Activated T-cell treated with anti-CD3 and anti-CD28 coated beads, Interleukin-2, amount 50 U/mL, for 24 hours (primary cell): ENCODE data around the gene TRIML1.
"Not testable (repeated sequence)": the region's sequence is repeated elsewhere in the genome, so short reads cannot be mapped to it uniquely, and the experiment has no call there.

Experiments
- DNase-seq: peaks from one replicate; pipeline ENCODE4 v3.0.0-alpha.2; 2020
- H3K27ac Mint-ChIP-seq: 2 replicates; pipeline ENCODE4 v1.8.0; 2020; ENCODE audit warnings: mild to moderate bottlenecking, mixed read lengths
- H3K27me3 Mint-ChIP-seq: 2 replicates; pipeline ENCODE4 v1.8.0; 2020; ENCODE audit warnings: mixed read lengths
- H3K36me3 Mint-ChIP-seq: 2 replicates; pipeline ENCODE4 v1.8.0; 2020; ENCODE audit warnings: low read depth, mixed read lengths
- H3K4me1 Mint-ChIP-seq: 2 replicates; pipeline ENCODE4 v1.8.0; 2020; ENCODE audit warnings: low read depth, mixed read lengths
- H3K4me3 Mint-ChIP-seq: 2 replicates; pipeline ENCODE4 v1.8.0; 2020; ENCODE audit warnings: mild to moderate bottlenecking, moderate library complexity, mixed read lengths
- H3K9me3 Mint-ChIP-seq: 2 replicates; pipeline ENCODE4 v1.8.0; 2020; ENCODE audit warnings: mixed read lengths

Gene TRIML1

DNA sequence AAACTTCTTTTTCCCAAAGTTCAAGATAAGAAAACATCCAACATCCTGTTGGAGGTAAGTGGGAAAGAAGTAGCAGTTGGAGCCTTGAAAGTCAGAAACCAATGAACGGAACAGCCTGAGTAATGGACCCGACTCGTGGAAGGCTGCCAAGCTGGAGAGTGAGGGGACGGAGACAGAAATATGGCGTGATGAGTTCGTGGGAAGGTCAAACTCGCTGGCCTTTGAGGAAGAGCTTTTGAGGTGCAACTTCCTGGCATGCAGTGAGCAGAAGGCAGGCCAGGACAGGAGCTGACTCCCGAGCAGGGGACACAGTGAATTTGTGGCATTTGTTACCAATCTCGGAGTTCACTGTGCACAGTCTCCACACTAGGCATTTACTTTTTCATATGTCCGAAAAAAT, 1.0 kb upstream of the TRIML1 start:
- no peaks in the 10 kb centered on the region for H3K27me3 Mint-ChIP-seq
- H3K4me1 Mint-ChIP-seq: no peaks in the 10 kb centered on the region
- H3K36me3 Mint-ChIP-seq: no peaks in the 10 kb centered on the region
- H3K9me3 Mint-ChIP-seq: peaks cover 10% of the 10 kb centered on the region
- no peak for DNase-seq
- no peak overlapping the region for H3K4me3 Mint-ChIP-seq
- no peak overlapping the region for H3K27ac Mint-ChIP-seq

DNA sequence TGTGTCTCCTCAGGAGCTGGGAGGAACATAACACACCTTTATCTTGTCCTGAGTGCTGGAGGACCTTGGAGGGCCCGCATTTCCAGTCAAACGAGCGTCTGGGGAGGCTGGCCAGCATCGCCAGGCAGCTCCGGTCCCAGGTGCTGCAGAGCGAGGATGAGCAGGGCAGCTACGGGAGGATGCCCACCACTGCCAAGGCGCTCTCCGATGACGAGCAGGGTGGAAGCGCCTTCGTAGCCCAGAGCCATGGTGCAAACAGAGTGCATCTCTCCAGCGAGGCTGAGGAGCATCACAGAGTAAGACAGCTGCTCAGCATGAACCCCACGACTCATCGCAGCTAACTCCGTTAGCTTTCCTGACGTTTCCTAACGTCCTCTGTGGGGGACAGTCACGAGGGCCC, 430 bp downstream of the TRIML1 start:
- Mint-ChIP-seq H3K27ac (no peak overlapping the region), H3K27me3 (no peaks in the 10 kb centered on the region), H3K9me3 (peaks cover 12% of the 10 kb centered on the region), H3K36me3 (no peaks in the 10 kb centered on the region), H3K4me3 (no peak overlapping the region), H3K4me1 (no peaks in the 10 kb centered on the region)
- no peak for DNase-seq

DNA sequence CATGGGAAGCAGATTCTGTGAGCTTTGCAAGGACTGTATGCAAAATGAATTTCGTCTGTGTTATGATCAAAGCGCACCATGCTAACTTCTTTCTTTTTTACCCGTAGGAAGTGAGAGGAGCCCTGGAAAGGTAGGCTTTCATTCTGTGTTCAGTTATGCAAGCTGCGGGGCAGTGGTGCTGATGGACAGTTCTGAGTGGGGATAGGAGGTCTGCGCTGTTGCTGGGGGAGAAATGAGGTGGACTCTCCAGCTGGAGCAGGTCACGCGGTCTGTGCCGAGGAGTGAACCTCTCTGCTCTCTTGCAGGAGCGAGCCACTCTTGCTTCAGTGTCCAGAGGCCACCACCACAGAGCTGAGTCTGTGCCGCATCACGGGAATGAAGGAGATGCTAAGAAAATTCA, 4.5 kb downstream of the TRIML1 start:
- DNase-seq: no peak
- H3K36me3 Mint-ChIP-seq: no peaks in the 10 kb centered on the region
- peaks cover 13% of the 10 kb centered on the region for H3K9me3 Mint-ChIP-seq
- no peaks in the 10 kb centered on the region for H3K27me3 Mint-ChIP-seq
- H3K4me3 Mint-ChIP-seq: no peak overlapping the region
- no peaks in the 10 kb centered on the region for H3K4me1 Mint-ChIP-seq
- H3K27ac Mint-ChIP-seq: no peak overlapping the region

DNA sequence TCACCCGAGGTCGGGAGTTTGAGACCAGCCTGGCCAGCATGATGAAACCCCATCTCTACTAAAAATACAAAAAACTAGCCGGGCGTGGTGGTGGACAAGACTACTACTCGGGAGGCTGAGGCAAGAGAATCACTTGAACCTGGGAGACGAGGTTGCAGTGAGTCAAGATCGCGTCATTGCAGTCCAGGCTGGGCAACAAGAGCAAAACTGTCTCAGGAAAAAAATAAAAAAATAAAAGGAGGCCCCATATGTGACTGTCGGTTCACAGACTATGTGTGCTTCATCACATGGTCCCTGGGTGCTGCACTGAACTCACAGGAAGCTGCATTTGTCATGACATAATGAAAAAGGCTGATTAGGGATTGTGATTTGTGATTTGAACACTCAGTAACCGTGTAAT, 6.4 kb downstream of the TRIML1 start:
- Mint-ChIP-seq H3K4me1 (no peaks in the 10 kb centered on the region), H3K9me3 (peaks cover 13% of the 10 kb centered on the region), H3K4me3 (no peak overlapping the region), H3K27ac (no peak overlapping the region), H3K36me3 (no peaks in the 10 kb centered on the region), H3K27me3 (no peaks in the 10 kb centered on the region)
- DNase-seq: no peak

DNA sequence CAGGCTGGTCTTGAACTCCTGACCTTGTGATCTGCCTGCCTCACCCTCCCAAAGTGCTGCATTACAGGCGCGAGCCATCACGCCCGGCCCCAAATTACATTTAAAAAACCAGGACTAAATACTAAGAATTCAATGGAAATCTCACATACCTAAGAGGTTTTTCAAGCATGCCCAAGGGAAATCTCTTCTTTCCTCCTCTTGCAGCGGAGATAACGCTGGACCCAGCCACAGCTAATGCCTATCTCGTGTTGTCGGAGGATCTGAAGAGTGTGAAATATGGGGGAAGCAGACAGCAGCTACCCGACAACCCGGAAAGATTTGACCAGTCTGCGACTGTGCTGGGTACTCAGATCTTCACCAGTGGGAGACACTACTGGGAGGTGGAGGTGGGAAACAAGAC, 7.4 kb downstream of the TRIML1 start:
- Mint-ChIP-seq H3K36me3 (no peaks in the 10 kb centered on the region), H3K27ac (no peak overlapping the region), H3K4me1 (no peaks in the 10 kb centered on the region), H3K9me3 (peaks cover 10% of the 10 kb centered on the region), H3K27me3 (no peaks in the 10 kb centered on the region), H3K4me3 (no peak overlapping the region)
- DNase-seq: no peak

DNA sequence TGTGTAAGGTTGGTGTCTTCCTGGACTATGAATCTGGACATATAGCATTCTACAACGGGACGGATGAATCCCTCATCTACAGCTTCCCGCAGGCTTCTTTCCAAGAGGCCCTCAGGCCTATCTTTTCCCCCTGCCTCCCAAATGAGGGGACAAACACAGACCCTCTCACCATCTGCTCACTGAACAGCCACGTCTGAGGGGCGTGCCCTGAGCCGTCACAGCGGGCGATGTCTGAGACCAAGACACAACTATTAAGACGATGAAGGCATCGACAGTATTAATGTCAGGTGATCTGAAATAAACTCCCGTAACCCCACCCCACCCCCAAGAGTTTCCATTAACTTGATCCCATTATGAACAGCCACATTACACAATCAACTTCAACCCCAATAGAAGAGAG, 7.9 kb downstream of the TRIML1 start:
- Mint-ChIP-seq H3K27me3 (no peaks in the 10 kb centered on the region), H3K4me1 (no peaks in the 10 kb centered on the region), H3K27ac (no peak overlapping the region), H3K4me3 (no peak overlapping the region), H3K9me3 (peaks cover 10% of the 10 kb centered on the region), H3K36me3 (no peaks in the 10 kb centered on the region)
- no peak for DNase-seq

DNA sequence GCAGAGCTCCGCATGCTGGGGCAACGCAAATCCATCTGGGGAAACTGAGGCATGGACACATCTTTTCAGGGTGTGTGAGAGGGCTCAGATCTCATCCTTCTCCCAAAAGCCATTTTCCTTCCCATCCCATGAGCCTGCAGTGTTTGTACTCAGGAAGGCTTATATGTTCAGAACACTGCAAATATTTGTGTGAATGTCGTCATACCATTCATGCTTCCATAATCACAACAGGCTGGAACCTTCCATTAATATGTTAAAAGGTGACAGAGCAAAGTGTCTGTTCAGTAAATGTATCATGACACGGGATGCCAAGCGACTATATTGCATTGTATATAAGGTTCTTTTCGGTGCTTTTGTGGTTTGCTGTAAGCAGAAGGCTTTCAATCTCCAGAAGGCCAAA, 8.5 kb downstream of the TRIML1 start:
- DNase-seq: no peak
- peaks cover 10% of the 10 kb centered on the region for H3K9me3 Mint-ChIP-seq
- no peak overlapping the region for H3K4me3 Mint-ChIP-seq
- H3K27me3 Mint-ChIP-seq: no peaks in the 10 kb centered on the region
- H3K4me1 Mint-ChIP-seq: no peaks in the 10 kb centered on the region
- H3K27ac Mint-ChIP-seq: no peak overlapping the region
- H3K36me3 Mint-ChIP-seq: no peaks in the 10 kb centered on the region

DNA sequence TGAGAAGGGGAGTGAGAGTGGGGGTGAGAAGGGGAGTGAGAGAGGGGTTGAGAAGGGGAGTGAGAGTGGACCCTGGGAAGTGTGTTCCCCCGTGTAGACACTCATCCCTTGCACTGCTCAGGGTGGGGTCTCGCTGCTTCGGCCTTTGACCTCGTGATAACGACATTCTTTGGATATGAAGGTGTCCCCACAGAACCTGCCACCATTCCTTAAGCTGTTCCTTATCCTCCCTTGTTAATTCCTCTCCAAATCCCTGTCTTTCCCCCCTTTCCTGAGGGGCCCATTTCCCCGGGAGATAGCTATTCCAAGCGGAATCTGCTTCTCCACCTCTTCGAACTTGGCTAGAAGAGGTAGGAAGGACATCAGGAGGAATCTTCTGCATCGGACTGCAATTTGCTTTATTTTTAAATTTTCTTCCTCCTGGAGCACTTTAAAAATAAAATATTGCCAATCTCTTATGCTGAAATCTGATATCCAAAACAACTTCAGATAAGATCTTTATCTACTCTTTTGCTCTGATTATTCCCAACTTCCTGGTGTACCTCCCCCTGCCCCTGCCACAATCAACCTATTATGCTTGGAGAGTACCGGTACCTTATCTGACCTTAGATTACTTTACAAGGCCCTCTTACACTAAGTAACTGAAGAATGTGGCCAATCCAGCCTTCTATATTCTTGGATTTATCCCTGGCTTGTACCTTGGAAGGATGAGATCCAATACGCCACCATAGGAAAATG, 15.6 kb downstream of the TRIML1 start:
- Mint-ChIP-seq H3K27ac (no peak overlapping the region), H3K27me3 (no peaks in the 10 kb centered on the region), H3K9me3 (peaks cover 7% of the 10 kb centered on the region), H3K4me1 (no peaks in the 10 kb centered on the region), H3K4me3 (no peak overlapping the region), H3K36me3 (peaks cover 3% of the 10 kb centered on the region)
- no peak for DNase-seq

DNA sequence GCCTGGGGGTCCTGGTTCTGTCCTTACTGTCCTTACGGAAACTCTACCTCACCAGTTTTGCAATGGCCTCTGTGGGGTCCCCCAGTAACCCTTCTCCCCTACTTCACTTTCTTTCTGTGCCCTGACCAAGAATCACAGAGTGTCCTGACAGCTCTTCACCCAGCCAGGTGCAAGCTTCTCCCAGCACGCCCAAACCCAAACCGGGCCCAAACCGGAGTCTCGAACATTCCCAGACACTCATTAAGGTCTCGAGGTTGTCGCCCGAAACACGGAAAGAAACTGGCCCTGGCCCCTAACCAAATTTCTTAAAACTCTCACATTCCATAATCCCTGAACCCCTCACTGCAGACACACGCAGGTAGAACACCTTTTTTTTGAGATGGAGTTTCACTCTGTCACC, 19.1 kb downstream of the TRIML1 start:
- H3K36me3 Mint-ChIP-seq: peaks cover 3% of the 10 kb centered on the region
- no peaks in the 10 kb centered on the region for H3K27me3 Mint-ChIP-seq
- DNase-seq: no peak
- H3K4me3 Mint-ChIP-seq: no peak overlapping the region
- no peaks in the 10 kb centered on the region for H3K4me1 Mint-ChIP-seq
- peaks cover 7% of the 10 kb centered on the region for H3K9me3 Mint-ChIP-seq
- no peak overlapping the region for H3K27ac Mint-ChIP-seq

DNA sequence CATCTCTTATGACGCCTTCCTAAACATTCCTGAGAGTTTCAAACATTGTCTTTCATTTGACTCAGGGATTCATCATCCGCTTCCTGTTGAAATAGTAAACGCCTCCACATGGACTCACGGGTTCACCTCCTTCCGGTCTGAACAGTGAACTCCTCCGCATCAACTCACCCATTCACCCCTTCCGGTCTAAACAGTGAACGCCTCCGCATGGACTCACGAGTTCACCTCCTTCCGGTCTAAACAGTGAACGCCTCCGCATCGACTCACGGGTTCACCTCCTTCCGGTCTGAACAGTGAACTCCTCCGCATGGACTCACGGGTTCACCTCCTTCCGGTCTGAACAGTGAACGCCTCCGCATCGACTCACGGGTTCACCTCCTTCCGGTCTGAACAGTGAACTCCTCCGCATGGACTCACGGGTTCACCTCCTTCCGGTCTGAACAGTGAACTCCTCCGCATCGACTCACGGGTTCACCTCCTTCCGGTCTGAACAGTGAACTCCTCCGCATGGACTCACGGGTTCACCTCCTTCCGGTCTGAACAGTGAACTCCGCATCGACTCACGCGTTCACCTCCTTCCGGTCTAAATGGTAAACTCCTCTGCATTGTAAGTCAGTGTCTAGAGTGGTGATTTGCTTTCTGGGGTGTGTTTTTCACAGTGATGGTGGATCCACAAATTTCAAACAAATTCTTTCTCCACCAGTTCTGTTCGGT, 20.4 kb downstream of the TRIML1 start:
- not testable (repeated sequence) for H3K36me3 Mint-ChIP-seq, H3K4me3 Mint-ChIP-seq, H3K27ac Mint-ChIP-seq, H3K4me1 Mint-ChIP-seq, DNase-seq, H3K9me3 Mint-ChIP-seq, H3K27me3 Mint-ChIP-seq

DNA sequence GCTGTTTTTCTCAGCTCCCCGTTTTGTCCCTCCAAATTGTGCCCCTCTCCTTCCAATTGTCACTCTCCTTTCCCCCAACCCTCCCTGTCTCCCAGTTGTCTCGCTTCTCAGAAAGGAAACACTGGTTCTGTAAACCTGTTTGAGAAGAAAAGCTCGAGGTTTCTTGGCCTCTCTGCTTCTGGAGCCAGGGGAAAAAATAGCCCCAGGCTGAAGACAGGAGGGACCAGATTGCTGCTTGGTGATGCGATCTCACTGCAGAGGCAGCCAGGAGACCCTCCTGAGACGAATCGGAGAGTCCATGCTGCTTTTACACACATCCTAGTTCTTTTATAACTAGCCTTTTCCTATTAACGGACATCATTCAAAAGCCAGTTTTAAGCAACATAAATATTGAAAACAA, 21.2 kb downstream of the TRIML1 start:
- no peak for DNase-seq
- no peaks in the 10 kb centered on the region for H3K36me3 Mint-ChIP-seq
- H3K27ac Mint-ChIP-seq: no peak overlapping the region
- H3K4me3 Mint-ChIP-seq: no peak overlapping the region
- H3K4me1 Mint-ChIP-seq: no peaks in the 10 kb centered on the region
- no peaks in the 10 kb centered on the region for H3K27me3 Mint-ChIP-seq
- peaks cover 6% of the 10 kb centered on the region for H3K9me3 Mint-ChIP-seq

DNA sequence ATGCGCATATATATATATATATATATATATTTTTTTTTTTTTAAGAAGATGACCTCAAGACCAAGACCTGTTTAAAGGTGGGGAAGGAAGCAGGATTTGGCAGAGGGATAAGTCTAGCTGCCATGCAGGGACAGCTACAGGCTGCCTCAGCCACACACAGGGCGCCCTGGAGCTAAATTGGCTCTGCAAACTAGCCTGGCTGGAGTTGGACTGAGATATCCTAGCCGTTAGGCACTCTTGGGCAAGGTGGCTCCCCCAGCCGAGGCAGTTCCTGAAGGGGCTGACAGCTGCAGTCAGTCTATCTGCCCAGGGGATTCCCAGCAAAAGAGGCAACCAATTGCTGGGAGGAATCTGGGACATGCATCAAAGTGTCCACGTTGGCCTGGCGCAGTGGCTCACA, 21.9 kb downstream of the TRIML1 start:
- Mint-ChIP-seq H3K4me1 (no peaks in the 10 kb centered on the region), H3K27me3 (no peaks in the 10 kb centered on the region), H3K4me3 (no peak overlapping the region), H3K36me3 (no peaks in the 10 kb centered on the region), H3K27ac (no peak overlapping the region), H3K9me3 (peaks cover 6% of the 10 kb centered on the region)
- DNase-seq: no peak

DNA sequence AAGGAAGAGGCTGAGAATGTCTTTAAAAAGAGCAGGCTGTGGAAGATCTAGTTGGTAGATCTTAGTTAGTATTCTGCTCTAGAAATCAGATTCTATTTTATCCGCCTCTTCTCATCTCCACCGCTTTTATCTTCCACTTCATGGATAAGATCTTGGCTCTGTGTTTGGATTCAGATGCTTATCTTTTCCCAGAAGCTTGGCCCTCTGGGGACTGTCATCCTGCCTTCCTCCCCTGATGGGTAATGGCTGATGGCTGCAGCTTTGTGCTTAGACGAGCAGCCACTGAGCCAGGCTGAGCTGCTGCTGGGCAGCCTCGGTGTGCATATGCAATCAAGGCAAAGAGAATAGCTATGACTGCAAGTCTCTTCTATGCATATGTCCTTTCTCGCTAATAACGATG, 23.5 kb downstream of the TRIML1 start:
- DNase-seq: no peak
- no peak overlapping the region for H3K4me3 Mint-ChIP-seq
- no peak overlapping the region for H3K27ac Mint-ChIP-seq
- H3K4me1 Mint-ChIP-seq: no peaks in the 10 kb centered on the region
- H3K27me3 Mint-ChIP-seq: no peaks in the 10 kb centered on the region
- no peaks in the 10 kb centered on the region for H3K36me3 Mint-ChIP-seq
- peaks cover 2% of the 10 kb centered on the region for H3K9me3 Mint-ChIP-seq

DNA sequence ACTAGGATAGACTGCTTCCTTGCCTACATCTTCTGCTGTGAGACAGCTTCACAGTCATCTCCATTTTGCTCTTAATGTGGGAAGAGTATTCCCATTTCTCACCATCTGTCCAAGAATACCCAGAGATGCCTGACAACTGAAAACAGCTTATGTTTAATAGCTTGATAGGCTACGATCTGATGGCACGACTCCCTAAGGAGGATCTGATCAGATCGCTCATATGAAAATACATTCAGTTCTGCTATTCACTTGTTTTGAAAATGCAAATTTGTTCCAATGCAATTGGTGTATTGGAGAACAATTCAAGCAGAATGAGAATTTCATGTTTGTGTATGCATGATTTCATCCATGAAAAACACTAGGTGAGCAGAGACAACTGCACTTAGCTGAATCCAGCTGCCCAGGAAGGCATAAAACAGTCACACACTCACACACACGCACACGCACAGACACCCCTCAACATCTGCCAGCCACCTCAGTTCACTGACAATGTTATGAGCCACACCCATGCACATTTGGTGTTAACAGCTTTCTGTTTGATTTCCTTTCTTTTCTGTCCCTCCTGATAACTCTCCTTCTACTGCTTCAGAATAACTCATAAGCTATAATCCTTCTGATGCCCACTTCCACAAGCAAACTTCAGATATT, 29.6 kb downstream of the TRIML1 start:
- no peaks in the 10 kb centered on the region for H3K27me3 Mint-ChIP-seq
- H3K27ac Mint-ChIP-seq: no peak overlapping the region
- H3K36me3 Mint-ChIP-seq: no peaks in the 10 kb centered on the region
- DNase-seq: no peak
- H3K4me3 Mint-ChIP-seq: no peak overlapping the region
- H3K9me3 Mint-ChIP-seq: peaks cover 12% of the 10 kb centered on the region
- H3K4me1 Mint-ChIP-seq: no peaks in the 10 kb centered on the region

DNA sequence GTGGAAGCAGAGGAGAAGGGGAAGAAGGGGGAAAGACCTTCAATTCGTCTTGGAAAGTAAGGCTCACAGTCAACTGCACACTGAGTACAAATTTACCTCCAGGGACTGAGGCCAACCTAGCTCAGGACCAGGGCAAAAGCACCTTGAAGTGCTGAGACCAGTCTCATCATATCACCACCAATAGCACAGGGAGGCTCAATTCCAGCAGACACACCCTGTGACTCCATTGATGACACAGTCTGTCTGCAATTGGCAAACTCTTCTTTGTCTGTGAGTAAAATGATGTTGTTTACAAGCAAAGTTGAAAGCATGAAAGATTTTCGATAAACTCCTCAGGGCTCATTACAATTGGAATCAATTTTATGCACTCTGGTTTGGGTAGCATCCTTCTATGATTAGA, 32.3 kb downstream of the TRIML1 start:
- Mint-ChIP-seq H3K9me3 (peaks cover 14% of the 10 kb centered on the region), H3K27me3 (no peaks in the 10 kb centered on the region), H3K27ac (no peak overlapping the region), H3K4me1 (no peaks in the 10 kb centered on the region), H3K36me3 (no peaks in the 10 kb centered on the region), H3K4me3 (no peak overlapping the region)
- DNase-seq: no peak
